Aorta (tissue), 5 donors: ENCODE measurements around the gene RASGRF2. TPM values are rescaled to one million over a fixed set of nuclear protein-coding genes. Genes with fewer than 3 reads are reported as not detected.

ENCODE experiments used
- ATAC-seq: fragments of 200-7000 bp; cut with Tn5 transposase; one replicate; pipeline ENCODE4 v1.9.1; 2022; ENCODE audit warnings: moderate library complexity; ENCODE audit not compliant: low FRiP score
- DNase-seq, 2 donors: peaks; one replicate each; pipeline ENCODE4 v3.0.0-alpha.2; 2020
- H3K27ac ChIP-seq, 2 donors: one replicate each; pipeline ENCODE4 v1.5.1; 2013; ENCODE audit warnings: low read length in 2 of 2, mild to moderate bottlenecking in 2 of 2, moderate library complexity in 2 of 2, control low read depth in 1 of 2, inconsistent platforms in 1 of 2, low read depth in 1 of 2
- H3K27me3 ChIP-seq, 2 donors: one replicate each; pipeline ENCODE4 v1.6.1; 2013; ENCODE audit warnings: control low read depth in 1 of 2, low read length in 1 of 2, mild to moderate bottlenecking in 1 of 2, moderate library complexity in 1 of 2; ENCODE audit not compliant: insufficient read depth in 2 of 2, control insufficient read depth in 1 of 2
- H3K36me3 ChIP-seq, 2 donors: one replicate each; pipeline ENCODE4 v1.6.1; 2013; ENCODE audit warnings: control low read depth in 1 of 2, low read length in 1 of 2, mild to moderate bottlenecking in 1 of 2; ENCODE audit not compliant: insufficient read depth in 2 of 2, control insufficient read depth in 1 of 2
- H3K4me1 ChIP-seq, 2 donors: one replicate each; pipeline ENCODE4 v1.6.1; 2013; ENCODE audit warnings: low read length in 2 of 2, control low read depth in 1 of 2, mild to moderate bottlenecking in 1 of 2, moderate library complexity in 1 of 2; ENCODE audit not compliant: insufficient read depth in 2 of 2, control insufficient read depth in 1 of 2
- H3K4me3 ChIP-seq, 2 donors: one replicate each; pipeline ENCODE4 v1.5.1; 2013; ENCODE audit warnings: low read length in 2 of 2, control low read depth in 1 of 2, mild to moderate bottlenecking in 1 of 2
- H3K9me3 ChIP-seq: one replicate; pipeline ENCODE4 v1.6.1; 2013; ENCODE audit warnings: mild to moderate bottlenecking, low read length; ENCODE audit not compliant: control insufficient read depth
- WGBS, 2 donors: extraction: QIAGEN DNeasy Blood & Tissue Kit; methylation state at CpG; one replicate each; pipeline ENCODE4 v1.1.7; 2013; 5-methylcytosine and 5-hydroxymethylcytosine counted together
- intact Hi-C, 2 donors: fragments of 100-400 bp; cut with DNase I; formaldehyde crosslinking; loops; one replicate each; pipeline versions ENCODE4 v1.14.2 to v1.15.0; 2022
- polyA plus RNA-seq, 2 donors: library from polyadenylated mRNA; stranded (reverse); fragments of 200-250 nt; gene quantifications; one replicate each; pipeline ENCODE4 v1.2.3, GENCODE V29; 2013
- total RNA-seq, 2 donors: library from RNA; stranded (reverse); fragmentation: NEBNext Ultra II Directional; extraction: Animal tissue kit (Norgen Biotek cat#: 25700); gene quantifications; one replicate each; pipeline ENCODE4 v1.2.1, GENCODE V29; 2021
- donor health status: healthy with polysubstance abuse.
- donor health status: Bipolar disorder and iron deficiency.
- donor health status: DM: no; HTN: no; CAD: no.
- donor health status: DM: no; HTN: no; CAD: no.
- donor health status: DM: yes; HTN: yes; CAD: no.

RASGRF2 gene
- total and polyA plus RNA-seq, 4 donors = 2.3 to 17.4 (median 5.7) TPM

DNA sequence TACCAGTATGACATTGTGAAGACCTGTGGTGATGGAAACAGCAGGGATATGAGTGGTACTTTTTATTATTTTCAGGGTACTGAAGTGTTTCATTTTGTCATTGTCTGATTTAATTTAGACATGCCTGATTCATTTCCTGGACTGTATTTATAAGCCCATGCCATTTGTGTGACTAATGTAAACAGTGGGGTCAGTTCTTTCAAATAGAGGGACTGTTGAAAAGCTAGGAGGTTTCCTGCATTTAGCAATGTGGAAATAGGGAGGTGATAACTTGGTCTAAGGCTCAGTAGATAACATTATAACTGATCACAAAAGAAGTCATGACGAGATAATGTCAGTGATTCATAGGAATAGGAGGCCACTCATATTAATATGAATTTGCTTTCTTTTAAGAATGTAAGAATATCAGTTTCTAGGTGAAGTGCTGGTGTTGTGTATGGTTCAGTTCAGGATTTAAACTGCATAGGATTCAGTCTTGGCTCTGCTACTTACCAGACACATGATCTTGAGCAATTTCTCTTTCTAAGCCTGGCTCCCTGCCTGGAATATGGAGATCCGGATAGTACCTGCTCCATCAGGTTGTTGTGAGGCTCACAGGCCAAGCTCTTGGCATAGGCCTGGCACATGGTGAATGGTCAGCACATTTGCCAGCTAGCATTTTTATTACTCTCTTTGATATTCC, 7.5 kb downstream of the RASGRF2 start:
- Histone ChIP-seq H3K36me3 (no peaks in the 10 kb centered on the region), H3K4me1 (no peaks in the 10 kb centered on the region), H3K27me3 (no peaks in the 10 kb centered on the region), H3K27ac (no peak overlapping the region), H3K4me3 (no peak overlapping the region), H3K9me3 (no peaks in the 10 kb centered on the region)
- ATAC-seq (peak; percentile 56), DNase-seq (no peak)
- 54 to 68% methylated on average over 2 of the region's 2 CpGs for WGBS, 2 donors
- intact Hi-C loops = no loop called here

DNA sequence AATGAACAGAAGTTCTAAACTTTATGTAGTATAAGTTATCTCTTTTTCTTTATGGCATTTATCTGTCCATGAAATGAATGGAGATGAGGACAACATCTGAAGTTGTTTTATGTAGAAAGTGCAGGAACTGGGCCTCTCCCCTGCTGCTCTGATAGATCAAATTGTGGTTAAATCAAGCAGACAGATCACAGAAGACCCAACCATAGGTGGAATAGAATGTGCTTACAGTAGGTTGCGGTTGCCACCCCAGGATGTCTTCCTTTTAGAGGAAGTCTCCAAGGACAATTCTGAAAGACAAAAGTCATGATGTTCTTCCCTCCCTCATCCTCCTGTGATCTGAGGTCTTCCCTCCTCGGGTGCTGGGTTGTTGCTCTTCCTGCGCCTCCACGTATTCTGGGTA, 12.9 kb downstream of the RASGRF2 start:
- Histone ChIP-seq H3K27ac (no peak overlapping the region), H3K9me3 (no peaks in the 10 kb centered on the region), H3K4me3 (no peak overlapping the region), H3K4me1 (no peaks in the 10 kb centered on the region), H3K36me3 (no peaks in the 10 kb centered on the region), H3K27me3 (no peaks in the 10 kb centered on the region)
- WGBS, 2 donors = 87 to 90% methylated on average over 4 of the region's 4 CpGs
- no peak for ATAC-seq
- intact Hi-C loops = no loop called here
- no peak for DNase-seq

DNA sequence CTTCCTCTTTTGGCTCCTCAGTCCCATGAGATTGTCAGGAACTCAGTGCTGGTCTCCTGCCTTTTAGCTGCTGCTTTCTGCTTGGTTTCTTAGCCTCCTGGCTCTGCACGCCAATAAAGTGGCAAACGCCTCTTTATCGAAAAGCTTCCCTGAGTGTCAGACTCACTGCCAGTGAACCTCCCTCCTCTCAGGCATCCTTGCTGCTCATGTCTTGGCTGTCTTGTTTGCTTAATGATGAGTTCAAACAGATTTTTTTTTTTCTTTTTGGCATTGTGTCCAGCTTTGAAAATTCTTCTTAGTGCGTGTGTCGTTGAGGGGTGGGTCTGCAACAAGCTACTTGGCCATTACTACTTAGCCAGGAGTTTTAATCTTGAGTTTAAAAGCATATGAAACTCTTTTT, 14.9 kb downstream of the RASGRF2 start:
- Histone ChIP-seq H3K36me3 (no peaks in the 10 kb centered on the region), H3K4me1 (no peaks in the 10 kb centered on the region), H3K4me3 (no peak overlapping the region), H3K9me3 (no peaks in the 10 kb centered on the region), H3K27me3 (no peaks in the 10 kb centered on the region), H3K27ac (no peak overlapping the region)
- no peak for DNase-seq
- intact Hi-C loops = no loop called here
- 75% methylated on average over 5 of the region's 5 CpGs for WGBS, 2 donors
- no peak for ATAC-seq

GRCh38 chr5:80976985-80977384, 16.8 kb downstream of the RASGRF2 start:
- 86 to 87% methylated on average over 4 of the region's 4 CpGs for WGBS, 2 donors
- H3K27me3 ChIP-seq = no peaks in the 10 kb centered on the region
- no peak overlapping the region for H3K4me3 ChIP-seq
- no peak for DNase-seq
- no peaks in the 10 kb centered on the region for H3K36me3 ChIP-seq
- ATAC-seq = no peak
- no peak overlapping the region for H3K27ac ChIP-seq
- no peaks in the 10 kb centered on the region for H3K4me1 ChIP-seq
- H3K9me3 ChIP-seq = no peaks in the 10 kb centered on the region
- intact Hi-C loops = no loop called here

DNA sequence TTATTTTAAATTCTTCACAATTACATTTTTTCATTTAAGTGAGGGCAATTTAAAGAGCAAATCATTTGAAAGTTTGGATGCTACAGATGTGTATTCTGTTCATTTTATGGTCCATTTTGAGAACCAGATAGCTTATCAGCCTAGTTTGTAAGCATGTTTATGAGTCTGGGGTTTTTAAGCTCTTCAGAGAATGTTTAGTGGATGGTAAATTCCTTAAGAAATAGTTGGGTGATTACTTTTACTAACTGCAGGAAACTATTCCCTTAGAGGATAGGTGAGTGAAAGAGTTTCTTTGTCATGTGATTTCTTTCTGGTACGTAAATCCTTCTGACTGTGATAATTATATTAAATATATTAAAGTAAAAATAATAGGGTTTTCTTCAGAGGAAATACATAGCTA, 17.6 kb downstream of the RASGRF2 start:
- Histone ChIP-seq H3K27me3 (no peaks in the 10 kb centered on the region), H3K4me1 (no peaks in the 10 kb centered on the region), H3K27ac (no peak overlapping the region), H3K4me3 (no peak overlapping the region), H3K36me3 (no peaks in the 10 kb centered on the region), H3K9me3 (no peaks in the 10 kb centered on the region)
- intact Hi-C loops = no loop called here
- ATAC-seq (no peak), DNase-seq (no peak)
- 70 to 77% methylated on average over 1 of the region's 1 CpG for WGBS, 2 donors

DNA sequence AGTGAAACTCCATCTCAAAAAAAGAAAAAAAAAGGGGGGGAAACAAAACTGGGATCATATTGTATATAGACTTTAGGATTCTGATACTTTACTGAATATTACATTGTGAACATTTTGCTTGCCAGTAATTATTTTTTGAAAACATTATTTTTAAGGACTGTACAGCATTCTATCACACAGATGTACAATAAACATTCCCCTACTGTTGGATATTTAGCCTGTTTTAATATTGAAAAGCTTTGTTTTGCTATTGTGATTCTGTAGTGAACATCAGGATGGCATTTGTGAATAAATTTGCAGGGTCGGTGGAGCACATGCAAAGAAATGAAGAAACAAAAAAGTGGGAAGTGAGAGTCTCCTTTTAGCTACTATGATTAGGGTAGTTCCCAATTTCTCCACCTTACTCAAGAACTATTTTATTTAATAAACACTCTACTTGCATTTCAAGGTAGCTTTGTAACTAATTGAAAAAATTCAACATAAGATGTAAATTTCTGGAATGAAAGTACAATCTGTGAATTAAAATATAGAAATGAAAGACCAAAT, 18.7 kb downstream of the RASGRF2 start:
- H3K27ac ChIP-seq = no peak overlapping the region
- H3K27me3 ChIP-seq = no peaks in the 10 kb centered on the region
- H3K4me1 ChIP-seq = no peaks in the 10 kb centered on the region
- H3K4me3 ChIP-seq = no peak overlapping the region
- no peaks in the 10 kb centered on the region for H3K9me3 ChIP-seq
- no peaks in the 10 kb centered on the region for H3K36me3 ChIP-seq
- intact Hi-C loops = no loop called here
- 71 to 79% methylated on average over 1 of the region's 1 CpG for WGBS, 2 donors
- no peak for ATAC-seq
- DNase-seq = no peak

DNA sequence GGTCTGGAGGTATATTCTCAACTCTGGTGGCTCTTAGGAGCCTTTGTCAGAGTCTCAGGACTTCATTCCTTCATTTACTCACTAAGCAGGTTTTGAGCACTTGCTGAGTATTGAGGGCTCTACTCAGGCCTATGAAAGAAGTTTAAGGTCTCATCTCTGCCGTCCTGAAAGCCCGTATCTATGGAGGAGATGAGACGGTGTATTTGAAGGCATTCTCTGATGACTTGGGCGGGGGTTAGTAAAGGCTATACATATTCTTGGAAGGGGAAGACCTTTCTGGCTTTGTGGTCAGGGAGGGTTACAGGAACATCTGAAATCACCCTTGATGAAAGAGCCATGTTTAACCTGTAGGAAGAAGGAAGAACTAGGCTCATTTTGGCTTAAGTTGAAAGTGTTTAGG, 21.9 kb downstream of the RASGRF2 start:
- no peak overlapping the region for H3K4me3 ChIP-seq
- no peaks in the 10 kb centered on the region for H3K4me1 ChIP-seq
- intact Hi-C loops = no loop called here
- no peaks in the 10 kb centered on the region for H3K27me3 ChIP-seq
- H3K27ac ChIP-seq = no peak overlapping the region
- H3K36me3 ChIP-seq = no peaks in the 10 kb centered on the region
- ATAC-seq (no peak), DNase-seq (no peak)
- H3K9me3 ChIP-seq = no peaks in the 10 kb centered on the region
- WGBS, 2 donors = 48 to 62% methylated on average over 4 of the region's 4 CpGs

- WGBS, 2 donors = 34 to 41% methylated on average over 2 of the region's 2 CpGs
- intact Hi-C loops = no loop called here
- no peak overlapping the region for H3K4me3 ChIP-seq
Observed at GRCh38 chr5:80985600-80986228, 25.6 kb downstream of the RASGRF2 start.

GRCh38 chr5:80986382-80986781, 26.2 kb downstream of the RASGRF2 start:
- Histone ChIP-seq H3K27ac (no peak overlapping the region), H3K27me3 (no peaks in the 10 kb centered on the region), H3K36me3 (no peaks in the 10 kb centered on the region), H3K4me3 (no peak overlapping the region), H3K9me3 (no peaks in the 10 kb centered on the region), H3K4me1 (no peaks in the 10 kb centered on the region)
- intact Hi-C loops = no loop called here
- DNase-seq (no peak), ATAC-seq (no peak)
- 63 to 80% methylated on average over 3 of the region's 3 CpGs for WGBS, 2 donors

More at GRCh38 chr5:80985600-80986228, 25.6 kb downstream of the RASGRF2 start:
- DNase-seq (no peak), ATAC-seq (peak; percentile 55)
- H3K27ac ChIP-seq = no peak overlapping the region
- H3K36me3 ChIP-seq = no peaks in the 10 kb centered on the region
- H3K27me3 ChIP-seq = no peaks in the 10 kb centered on the region
- H3K4me1 ChIP-seq = no peaks in the 10 kb centered on the region
- no peaks in the 10 kb centered on the region for H3K9me3 ChIP-seq
